ENCODE results near the gene FKBP1B.
A peak's percentile ranks its signal among the peaks of the same experiment; 100 is the strongest.

Gene FKBP1B

DNA sequence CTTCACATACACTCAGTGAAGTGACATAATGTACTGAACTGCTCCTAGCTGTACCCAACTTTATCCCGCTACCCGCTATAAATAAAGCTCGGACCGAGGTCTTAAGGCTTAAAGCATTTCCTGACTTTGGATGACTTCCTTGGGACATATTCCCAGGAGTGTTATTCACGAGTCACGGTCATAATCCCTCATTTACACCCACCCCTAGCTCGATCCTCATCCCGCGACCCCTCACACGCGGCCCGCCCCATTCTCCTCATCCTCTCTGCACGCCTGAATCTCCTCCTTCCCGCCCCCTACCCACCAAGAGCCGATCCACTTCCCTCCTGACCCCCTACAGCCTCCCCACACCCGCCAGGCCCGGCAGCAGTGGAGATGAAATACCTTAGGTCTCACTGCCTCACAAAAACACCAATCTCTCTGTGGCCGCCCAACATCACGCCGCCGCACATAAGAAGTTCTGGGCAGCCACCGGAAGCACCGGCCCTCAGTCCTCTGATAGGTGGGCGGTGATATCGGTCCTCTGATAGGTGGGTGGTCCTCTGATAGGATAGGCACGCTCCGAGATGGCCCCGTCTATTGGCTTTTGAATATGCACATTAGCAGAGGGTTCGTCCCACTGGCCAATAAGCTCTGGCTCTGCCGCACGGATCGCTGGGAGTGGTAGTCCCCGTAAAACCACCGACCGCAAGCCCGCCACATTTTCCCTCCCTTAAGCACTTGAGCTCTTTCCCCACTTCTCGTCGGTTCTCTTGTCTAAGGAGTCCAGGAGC, 2.4 kb upstream of the FKBP1B start, which contains the start of gene WDCP (continued):
- TF ChIP-seq ELK4 (IDR thresholded peaks at IDR 0.05; ENCODE audit: borderline replicate concordance, low read depth, low read length) (peak; percentile 51; the same call in 1 of the 2 replicates), ZNF660 (tag by site-specific recombination; IDR thresholded peaks at IDR 0.05) (no peak), BCL11A (tag by site-specific recombination; IDR thresholded peaks at IDR 0.05; ENCODE audit: low read depth) (no peak), SALL2 (tag by site-specific recombination; IDR thresholded peaks at IDR 0.05; ENCODE audit: borderline replicate concordance) (no peak), ZNF18 (tag by site-specific recombination; IDR thresholded peaks at IDR 0.05) (no peak), ZNF610 (tag by site-specific recombination; IDR thresholded peaks at IDR 0.05; ENCODE audit: borderline replicate concordance) (no peak), PRDM10 (tag by site-specific recombination; IDR thresholded peaks at IDR 0.05) (0 out of 2 replicates have a peak, but pooled peaks have one; percentile 26), ZNF623 (tag by site-specific recombination; IDR thresholded peaks at IDR 0.05) (no peak), ZNF768 (tag by site-specific recombination; IDR thresholded peaks at IDR 0.05) (no peak), ZNF624 (tag by site-specific recombination; IDR thresholded peaks at IDR 0.05) (no peak), ZNF24 (tag by site-specific recombination; IDR thresholded peaks at IDR 0.05) (no peak), ZNF747 (tag by site-specific recombination; IDR thresholded peaks at IDR 0.05) (no peak), ZNF530 (tag by site-specific recombination; IDR thresholded peaks at IDR 0.05; ENCODE audit: low read depth) (no peak), MEIS1 (CRISPR knock-in tag; IDR thresholded peaks at IDR 0.05; ENCODE audit: borderline replicate concordance) (no peak), SCRT2 (tag by site-specific recombination; IDR thresholded peaks at IDR 0.05) (no peak), WT1 (tag by site-specific recombination; IDR thresholded peaks at IDR 0.05) (no peak), OSR2 (tag by site-specific recombination; IDR thresholded peaks at IDR 0.05) (no peak), ZEB2 (tag by site-specific recombination; IDR thresholded peaks at IDR 0.05) (no peak), ZNF580 (tag by site-specific recombination; IDR thresholded peaks at IDR 0.05) (no peak), ZNF596 (tag by site-specific recombination; IDR thresholded peaks at IDR 0.05) (no peak), ZNF843 (tag by site-specific recombination; IDR thresholded peaks at IDR 0.05) (peak; percentile 58)
- TF ChIP-seq, protein P1, sequence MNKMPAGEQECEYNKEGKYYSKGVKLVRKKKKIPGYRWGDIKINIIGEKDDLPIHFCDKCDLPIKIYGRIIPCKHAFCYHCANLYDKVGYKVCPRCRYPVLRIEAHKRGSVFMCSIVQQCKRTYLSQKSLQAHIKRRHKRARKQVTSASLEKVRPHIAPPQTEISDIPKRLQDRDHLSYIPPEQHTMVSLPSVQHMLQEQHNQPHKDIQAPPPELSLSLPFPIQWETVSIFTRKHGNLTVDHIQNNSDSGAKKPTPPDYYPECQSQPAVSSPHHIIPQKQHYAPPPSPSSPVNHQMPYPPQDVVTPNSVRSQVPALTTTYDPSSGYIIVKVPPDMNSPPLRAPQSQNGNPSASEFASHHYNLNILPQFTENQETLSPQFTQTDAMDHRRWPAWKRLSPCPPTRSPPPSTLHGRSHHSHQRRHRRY (tag by site-specific recombination; IDR thresholded peaks at IDR 0.05): no peak
- TF ChIP-seq, protein P2, sequence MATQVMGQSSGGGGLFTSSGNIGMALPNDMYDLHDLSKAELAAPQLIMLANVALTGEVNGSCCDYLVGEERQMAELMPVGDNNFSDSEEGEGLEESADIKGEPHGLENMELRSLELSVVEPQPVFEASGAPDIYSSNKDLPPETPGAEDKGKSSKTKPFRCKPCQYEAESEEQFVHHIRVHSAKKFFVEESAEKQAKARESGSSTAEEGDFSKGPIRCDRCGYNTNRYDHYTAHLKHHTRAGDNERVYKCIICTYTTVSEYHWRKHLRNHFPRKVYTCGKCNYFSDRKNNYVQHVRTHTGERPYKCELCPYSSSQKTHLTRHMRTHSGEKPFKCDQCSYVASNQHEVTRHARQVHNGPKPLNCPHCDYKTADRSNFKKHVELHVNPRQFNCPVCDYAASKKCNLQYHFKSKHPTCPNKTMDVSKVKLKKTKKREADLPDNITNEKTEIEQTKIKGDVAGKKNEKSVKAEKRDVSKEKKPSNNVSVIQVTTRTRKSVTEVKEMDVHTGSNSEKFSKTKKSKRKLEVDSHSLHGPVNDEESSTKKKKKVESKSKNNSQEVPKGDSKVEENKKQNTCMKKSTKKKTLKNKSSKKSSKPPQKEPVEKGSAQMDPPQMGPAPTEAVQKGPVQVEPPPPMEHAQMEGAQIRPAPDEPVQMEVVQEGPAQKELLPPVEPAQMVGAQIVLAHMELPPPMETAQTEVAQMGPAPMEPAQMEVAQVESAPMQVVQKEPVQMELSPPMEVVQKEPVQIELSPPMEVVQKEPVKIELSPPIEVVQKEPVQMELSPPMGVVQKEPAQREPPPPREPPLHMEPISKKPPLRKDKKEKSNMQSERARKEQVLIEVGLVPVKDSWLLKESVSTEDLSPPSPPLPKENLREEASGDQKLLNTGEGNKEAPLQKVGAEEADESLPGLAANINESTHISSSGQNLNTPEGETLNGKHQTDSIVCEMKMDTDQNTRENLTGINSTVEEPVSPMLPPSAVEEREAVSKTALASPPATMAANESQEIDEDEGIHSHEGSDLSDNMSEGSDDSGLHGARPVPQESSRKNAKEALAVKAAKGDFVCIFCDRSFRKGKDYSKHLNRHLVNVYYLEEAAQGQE (tag by site-specific recombination; IDR thresholded peaks at IDR 0.05): 0 out of 2 replicates have a peak, but pooled peaks have one; percentile 21
- TF ChIP-seq, protein P3, sequence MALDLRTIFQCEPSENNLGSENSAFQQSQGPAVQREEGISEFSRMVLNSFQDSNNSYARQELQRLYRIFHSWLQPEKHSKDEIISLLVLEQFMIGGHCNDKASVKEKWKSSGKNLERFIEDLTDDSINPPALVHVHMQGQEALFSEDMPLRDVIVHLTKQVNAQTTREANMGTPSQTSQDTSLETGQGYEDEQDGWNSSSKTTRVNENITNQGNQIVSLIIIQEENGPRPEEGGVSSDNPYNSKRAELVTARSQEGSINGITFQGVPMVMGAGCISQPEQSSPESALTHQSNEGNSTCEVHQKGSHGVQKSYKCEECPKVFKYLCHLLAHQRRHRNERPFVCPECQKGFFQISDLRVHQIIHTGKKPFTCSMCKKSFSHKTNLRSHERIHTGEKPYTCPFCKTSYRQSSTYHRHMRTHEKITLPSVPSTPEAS (tag by site-specific recombination; IDR thresholded peaks at IDR 0.05): no peak
- TF ChIP-seq, protein P4, sequence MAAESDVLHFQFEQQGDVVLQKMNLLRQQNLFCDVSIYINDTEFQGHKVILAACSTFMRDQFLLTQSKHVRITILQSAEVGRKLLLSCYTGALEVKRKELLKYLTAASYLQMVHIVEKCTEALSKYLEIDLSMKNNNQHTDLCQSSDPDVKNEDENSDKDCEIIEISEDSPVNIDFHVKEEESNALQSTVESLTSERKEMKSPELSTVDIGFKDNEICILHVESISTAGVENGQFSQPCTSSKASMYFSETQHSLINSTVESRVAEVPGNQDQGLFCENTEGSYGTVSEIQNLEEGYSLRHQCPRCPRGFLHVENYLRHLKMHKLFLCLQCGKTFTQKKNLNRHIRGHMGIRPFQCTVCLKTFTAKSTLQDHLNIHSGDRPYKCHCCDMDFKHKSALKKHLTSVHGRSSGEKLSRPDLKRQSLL (tag by site-specific recombination; IDR thresholded peaks at IDR 0.05): no peak

Measured in HEK293 (cell line).